GM18499 (cell line): ENCODE data around the gene GRAMD1B.
A peak's percentile ranks its signal among the peaks of the same experiment; 100 is the strongest.

Experiments
- ATAC-seq: cut with Tn5 transposase; IDR thresholded peaks from one replicate; pipeline ENCODE4 v1.9.1; 2021; ENCODE audit warnings: moderate number of reproducible peaks; ENCODE audit not compliant: insufficient read depth, unreplicated experiment

The GRAMD1B gene

DNA sequence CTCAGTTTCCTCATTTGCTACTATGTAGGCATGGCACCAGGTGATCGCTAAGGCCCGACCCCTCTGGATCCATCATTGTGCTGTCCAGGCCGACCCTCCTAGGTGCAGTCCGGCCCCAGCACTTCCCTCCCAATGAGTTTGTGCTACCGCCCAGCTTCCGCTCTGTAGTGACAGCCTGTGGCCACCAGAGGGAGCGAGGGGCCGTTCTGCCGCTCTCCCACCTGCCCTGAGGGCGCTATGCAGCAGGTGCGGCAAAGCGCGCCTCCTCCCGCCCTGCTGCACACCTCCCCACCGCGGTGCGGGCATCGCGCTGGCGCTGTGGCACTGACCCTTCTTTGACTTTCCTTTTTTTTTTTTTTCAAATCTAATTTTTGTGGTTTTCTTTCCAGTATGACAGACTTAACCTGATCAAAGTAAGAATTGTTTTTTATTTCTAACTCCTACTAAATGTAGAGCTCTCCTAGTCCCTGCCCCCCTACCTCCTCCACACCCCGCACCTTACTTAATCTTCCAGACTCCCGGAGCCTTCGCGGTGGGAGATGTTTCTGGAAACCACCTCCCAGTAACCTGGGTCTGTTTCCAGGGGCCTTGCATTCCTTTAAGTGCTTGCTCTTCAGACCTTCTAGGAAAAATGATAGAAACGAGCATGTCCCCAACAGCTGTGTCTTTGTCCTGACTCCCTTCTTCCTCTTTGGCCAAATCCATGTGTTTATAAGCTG lies 150.6 kb downstream of the GRAMD1B start:
- peak; percentile 81 for ATAC-seq

DNA sequence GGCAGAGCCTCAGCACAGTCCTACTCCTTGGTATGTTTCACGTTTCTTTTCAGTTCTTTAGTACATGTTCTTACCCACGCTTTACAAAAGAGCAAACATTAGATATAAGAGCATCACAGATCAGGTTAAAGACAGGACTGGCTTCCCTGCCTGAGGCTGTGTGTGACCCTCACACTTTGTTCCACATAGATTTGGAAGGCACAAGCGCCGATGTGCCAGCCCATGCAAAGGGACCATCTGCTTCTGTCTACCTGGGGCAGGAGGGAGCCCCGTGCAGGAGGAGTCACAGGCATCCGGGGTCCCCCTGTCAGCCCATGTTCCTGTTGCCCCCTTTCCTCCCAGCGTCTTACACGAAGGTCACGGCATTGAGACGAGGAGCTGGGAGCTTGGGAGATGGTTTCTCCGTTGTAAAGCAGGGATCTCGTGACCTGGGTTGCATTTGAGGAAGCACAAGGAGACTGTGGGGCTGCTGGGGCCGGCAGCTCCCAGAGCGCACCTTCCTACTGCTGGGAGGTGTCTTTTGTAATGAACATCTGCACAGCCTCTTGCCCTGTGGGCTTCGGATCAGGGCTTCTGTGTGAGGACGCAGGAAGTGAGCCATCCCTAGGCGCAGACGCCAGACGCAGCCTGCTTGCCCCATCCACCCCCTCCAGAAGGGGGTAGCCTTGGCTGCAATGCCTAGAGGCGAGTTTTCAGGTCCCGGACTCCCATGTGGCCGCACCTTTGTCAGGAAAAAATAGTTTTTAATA lies 151.8 kb downstream of the GRAMD1B start:
- no peak for ATAC-seq

GRCh38 chr11:123582992-123583504 lies 153.0 kb downstream of the GRAMD1B start:
- ATAC-seq = no peak

DNA sequence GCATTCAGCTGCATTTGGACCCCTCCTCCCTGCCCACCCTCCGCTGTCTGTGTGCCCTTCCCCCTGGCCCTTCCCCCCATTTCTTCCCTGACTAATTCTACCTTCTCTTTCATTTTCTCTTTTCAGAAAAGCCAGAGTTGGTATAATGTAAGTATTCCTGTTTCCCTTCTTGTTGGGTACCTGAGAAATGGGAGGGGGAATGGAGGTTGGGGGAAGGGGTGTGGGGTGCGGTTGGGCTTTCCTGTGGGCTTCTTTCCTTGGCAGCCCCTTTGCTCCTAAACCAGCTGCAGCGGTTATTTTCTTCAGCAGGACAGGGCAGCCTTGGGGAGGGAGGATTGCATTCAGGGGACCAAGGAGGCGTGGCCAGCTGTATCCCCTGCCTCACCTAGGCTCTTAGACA lies 154.1 kb downstream of the GRAMD1B start:
- no peak for ATAC-seq

DNA sequence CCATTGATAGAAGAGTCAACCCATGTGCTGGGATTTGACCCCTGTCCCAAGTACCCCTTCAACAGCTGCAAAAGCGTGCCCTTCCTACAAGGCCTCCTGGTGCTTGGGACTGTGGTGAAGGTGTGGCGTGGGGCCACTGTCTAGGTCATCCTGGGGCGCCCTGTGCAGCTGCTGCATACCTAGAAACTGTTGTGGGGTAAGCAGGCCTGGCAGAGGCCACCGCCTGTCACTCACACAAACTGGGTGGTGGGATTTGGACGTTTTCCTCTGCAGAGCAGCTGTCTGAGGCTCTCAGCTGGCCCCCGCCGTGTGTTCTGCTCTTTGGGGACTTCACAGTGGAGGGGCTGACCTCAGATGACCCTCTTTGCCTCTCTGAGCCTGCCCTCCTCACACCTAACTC lies 154.7 kb downstream of the GRAMD1B start:
- ATAC-seq = no peak

- no peak for ATAC-seq
Measured at GRCh38 chr11:123585206-123585605, 155.1 kb downstream of the GRAMD1B start.

DNA sequence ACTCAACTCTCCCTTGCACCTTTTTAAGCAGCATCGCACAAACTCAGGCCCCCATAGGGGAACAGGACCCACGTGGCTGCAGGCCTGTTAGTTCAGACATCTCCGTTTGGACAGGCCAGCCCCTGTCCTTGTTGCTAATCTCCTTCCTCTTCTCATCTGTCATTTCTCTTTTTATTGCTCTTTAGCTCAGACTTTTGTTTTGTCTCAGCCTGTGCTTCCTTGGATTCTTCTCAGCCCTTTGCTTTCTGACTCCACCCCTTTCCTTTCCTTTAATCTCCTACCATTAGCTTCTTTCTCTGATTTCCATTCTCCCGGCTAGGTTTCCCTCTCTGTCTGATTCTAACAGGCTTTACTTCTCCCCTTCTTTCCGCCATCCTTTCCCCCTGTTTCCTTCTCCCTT lies 155.6 kb downstream of the GRAMD1B start:
- ATAC-seq = no peak

- no peak for ATAC-seq
Measured at GRCh38 chr11:123586568-123586967, 156.5 kb downstream of the GRAMD1B start.

GRCh38 chr11:123587044-123587443 lies 157.0 kb downstream of the GRAMD1B start:
- no peak for ATAC-seq

DNA sequence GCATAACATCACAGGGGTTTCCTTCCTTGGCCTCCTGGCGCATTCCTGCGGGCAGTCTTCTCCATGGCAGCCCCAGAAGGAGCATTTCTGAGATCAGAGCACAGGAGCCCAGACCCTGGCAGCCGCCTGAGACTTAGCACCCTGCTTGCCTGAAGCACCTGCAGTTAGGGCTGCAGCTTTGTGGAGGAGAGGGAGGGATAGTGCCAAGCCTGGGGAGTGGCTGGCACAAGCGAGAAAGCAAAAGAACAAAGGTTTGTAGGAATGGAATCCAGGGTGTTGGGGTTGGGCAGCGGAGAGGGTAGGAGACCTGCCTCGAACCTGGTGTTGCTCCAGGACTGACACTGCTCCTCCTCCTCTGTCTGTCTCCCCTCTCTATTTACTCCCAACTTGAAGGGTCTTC lies 157.5 kb downstream of the GRAMD1B start:
- ATAC-seq = no peak

GRCh38 chr11:123588117-123588863 lies 158.2 kb downstream of the GRAMD1B start:
- ATAC-seq = no peak

GRCh38 chr11:123588864-123589262 lies 158.8 kb downstream of the GRAMD1B start:
- ATAC-seq = no peak

- no peak for ATAC-seq
Measured at GRCh38 chr11:123590296-123590912, 160.3 kb downstream of the GRAMD1B start.

DNA sequence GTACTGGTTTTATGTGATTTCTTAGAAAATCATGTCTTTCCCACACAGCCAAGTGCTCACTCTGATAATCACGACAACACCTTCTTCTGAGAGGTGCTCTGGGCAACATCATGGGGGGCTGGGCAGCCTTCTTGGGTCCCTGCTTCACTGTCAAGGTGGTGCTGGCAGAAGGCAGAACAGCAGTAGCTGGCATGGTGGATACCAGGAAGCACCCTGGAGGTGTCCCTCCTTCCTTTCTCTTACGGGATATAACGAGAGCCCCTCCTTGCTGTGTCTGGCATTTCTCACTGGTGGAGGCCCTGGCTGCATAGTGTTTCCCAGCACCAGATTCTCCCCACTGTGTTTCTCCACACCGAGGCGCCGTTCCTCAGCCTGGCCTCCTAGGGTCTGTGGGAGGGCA lies 163.5 kb downstream of the GRAMD1B start:
- ATAC-seq = no peak

GRCh38 chr11:123594188-123594901 lies 164.3 kb downstream of the GRAMD1B start:
- no peak for ATAC-seq

DNA sequence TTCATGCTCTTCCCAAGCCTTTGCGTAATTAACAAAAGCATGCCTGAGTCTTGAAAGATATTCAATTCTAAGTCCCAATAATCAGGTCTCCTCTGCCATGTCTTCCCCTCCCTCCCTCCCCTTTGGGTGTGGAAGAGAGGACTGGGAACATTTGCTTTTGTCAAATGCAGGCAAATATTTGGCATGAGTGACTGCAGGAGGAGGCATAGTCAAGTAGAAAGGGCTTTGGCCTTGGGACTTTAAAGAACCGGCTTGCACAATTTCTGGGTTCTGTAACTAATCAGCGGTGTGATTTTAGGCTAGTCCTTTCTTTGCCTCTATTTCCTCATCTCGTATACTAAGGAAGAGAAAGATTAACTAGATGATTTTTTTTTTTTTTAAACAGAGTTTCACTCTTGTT lies 164.9 kb downstream of the GRAMD1B start:
- no peak for ATAC-seq

DNA sequence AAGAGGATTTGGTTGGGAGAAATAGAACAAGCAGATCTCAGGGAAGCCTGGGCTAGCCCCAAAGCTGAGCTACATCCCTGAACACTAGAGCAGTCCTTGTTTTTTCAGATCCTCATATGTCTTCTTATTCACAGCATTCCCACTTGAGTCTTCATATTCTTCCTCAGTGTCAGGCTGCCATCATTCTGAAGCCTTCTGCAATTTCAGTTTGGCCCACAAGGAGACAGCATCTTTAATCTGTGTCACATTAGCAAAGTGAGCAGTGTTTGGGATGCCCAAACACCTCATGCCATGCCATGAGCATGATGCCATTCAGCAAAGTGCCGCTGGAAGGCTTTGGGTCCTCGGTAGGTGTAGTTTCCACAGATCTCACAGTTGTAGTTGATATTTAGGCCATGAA lies 167.8 kb downstream of the GRAMD1B start:
- ATAC-seq = no peak

GRCh38 chr11:123601136-123601535 lies 171.1 kb downstream of the GRAMD1B start:
- no peak for ATAC-seq

DNA sequence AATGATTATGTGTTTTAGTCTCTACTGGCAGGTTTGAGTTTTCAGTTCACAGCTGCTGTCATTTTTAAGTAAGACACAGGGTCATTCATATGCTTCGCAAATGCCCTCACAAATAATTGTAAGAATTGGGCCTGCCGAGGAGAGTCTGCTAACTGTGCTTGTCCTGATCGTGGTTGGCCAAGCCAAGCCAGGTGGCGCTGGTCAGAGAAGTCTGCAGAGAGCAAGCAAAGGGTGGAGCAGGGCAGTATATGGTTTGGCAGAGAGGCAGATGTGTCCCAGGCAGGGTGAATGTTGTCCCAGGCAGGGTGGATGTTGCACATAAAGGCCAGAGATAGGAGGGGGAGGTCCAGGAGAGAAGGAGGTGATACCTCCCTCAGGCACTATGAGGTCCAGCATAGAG lies 171.7 kb downstream of the GRAMD1B start:
- ATAC-seq = no peak

GRCh38 chr11:123603666-123604065 lies 173.6 kb downstream of the GRAMD1B start:
- ATAC-seq = no peak
